Fibroblast of lung (primary cell): ENCODE results near the gene EXTL1.

Experiments used
- EZH2 ChIP-seq: IDR thresholded peaks from 2 replicates; pipeline ENCODE4 v1.5.1; 2012; ENCODE audit warnings: low read length, control low read depth, mild to moderate bottlenecking; ENCODE audit errors: missing control alignments
- TF ChIP-seq, protein P1 (sequence below), 2 donors: IDR thresholded peaks in 1 of 2; conservative IDR thresholded peaks in 1 of 2; 1 replicate in 1 of 2; 2 replicates in 1 of 2; pipeline ENCODE4 v1.5.1; 2011 to 2012; ENCODE audit warnings: low read length in 2 of 2, control low read depth in 1 of 2, inconsistent platforms in 1 of 2, low read depth in 1 of 2, mild to moderate bottlenecking in 1 of 2

DNA sequence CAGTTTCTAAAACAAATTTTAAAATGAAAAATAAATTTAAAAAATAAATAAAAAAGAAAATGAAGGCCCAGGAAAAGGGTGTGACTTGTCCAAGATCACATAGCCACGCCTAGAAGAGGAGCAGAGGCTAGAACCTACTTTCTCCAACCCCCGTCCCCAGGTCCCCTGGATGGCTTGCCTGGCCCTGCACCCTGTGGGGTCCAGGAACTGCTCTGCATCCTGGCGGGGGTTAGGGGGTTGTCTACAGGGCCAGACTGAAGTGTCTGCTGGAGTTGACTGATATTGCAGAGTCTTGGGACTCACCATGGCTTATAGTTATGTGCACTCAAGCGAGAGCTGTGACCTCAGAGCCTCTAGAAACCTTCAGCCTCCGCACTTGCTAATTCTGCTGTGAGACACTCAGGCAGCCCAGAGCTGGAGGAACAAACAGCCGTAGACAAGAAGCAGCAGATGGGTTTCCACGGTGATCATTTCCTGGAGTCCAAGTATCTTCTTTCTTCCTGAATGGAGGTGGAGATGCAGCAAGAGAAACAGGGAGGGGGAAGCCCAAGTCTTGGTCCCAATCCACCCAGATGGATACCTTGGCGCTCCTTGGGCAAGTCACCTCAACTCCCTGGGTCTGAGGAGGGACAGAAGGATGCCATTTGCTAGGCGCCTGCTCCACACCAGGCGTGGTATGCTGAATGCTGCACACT is 5.2 kb upstream of the EXTL1 start:
- TF ChIP-seq, protein P1, sequence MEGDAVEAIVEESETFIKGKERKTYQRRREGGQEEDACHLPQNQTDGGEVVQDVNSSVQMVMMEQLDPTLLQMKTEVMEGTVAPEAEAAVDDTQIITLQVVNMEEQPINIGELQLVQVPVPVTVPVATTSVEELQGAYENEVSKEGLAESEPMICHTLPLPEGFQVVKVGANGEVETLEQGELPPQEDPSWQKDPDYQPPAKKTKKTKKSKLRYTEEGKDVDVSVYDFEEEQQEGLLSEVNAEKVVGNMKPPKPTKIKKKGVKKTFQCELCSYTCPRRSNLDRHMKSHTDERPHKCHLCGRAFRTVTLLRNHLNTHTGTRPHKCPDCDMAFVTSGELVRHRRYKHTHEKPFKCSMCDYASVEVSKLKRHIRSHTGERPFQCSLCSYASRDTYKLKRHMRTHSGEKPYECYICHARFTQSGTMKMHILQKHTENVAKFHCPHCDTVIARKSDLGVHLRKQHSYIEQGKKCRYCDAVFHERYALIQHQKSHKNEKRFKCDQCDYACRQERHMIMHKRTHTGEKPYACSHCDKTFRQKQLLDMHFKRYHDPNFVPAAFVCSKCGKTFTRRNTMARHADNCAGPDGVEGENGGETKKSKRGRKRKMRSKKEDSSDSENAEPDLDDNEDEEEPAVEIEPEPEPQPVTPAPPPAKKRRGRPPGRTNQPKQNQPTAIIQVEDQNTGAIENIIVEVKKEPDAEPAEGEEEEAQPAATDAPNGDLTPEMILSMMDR (conservative IDR thresholded peaks at IDR 0.05 in 1 of 2, IDR thresholded peaks at IDR 0.05 in 1 of 2; ENCODE audit: low read depth in 1 of 2, low read length in 2 of 2): no peak
- TF ChIP-seq EZH2: no peak
